ENCODE data around the gene PPP3R1. TPM values are rescaled to one million over a fixed set of nuclear protein-coding genes. Genes with fewer than 3 reads are reported as not detected.
A peak's percentile ranks its signal among the peaks of the same experiment; 100 is the strongest.

The PPP3R1 gene
- polyA plus RNA-seq, 1 donor (not counting 4 experiments of a cell fraction or from before 2014, with no cell fraction given) = 21.6 TPM

DNA sequence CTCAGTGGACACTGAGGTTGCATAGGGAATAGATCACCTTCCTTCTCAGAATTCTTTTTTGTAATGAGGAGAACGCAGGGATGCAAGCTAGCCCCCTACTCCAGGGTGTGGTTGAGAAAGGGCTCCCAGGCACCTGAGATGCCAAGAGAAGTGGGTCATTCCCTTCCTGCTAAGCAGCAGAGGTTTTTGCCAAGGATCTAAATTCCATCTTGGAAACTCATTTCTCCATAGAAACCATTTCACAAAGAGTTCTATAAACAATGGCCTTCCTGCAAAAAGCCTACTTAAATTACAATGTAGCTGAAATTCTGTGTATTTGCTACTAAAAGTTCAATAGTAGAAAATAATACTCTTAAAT, 3.7 kb upstream of the PPP3R1 start:
- no peaks in the 10 kb centered on the region for H3K9me1 ChIP-seq (ENCODE audit: control insufficient read depth, extremely low read depth, insufficient read depth, low read length)
- no peaks in the 10 kb centered on the region for H4K20me1 ChIP-seq (ENCODE audit: control insufficient read depth, extremely low read depth, insufficient read depth, low read length)
- DNase-seq (ENCODE audit: low read depth, low spot score) (no peak), FAIRE-seq (peak; percentile 57)
- no peak overlapping the region for H3K4me3 ChIP-seq (ENCODE audit: control insufficient read depth in 2 of 3, extremely low read depth in 1 of 3, insufficient read depth in 2 of 3, low read depth in 1 of 3, low read length in 3 of 3)
- no peak overlapping the region for H3K9ac ChIP-seq (ENCODE audit: control insufficient read depth, extremely low read depth, insufficient read depth, low read length)
- dilution Hi-C loops (cut with MboI; ENCODE audit: extremely low pct_ligation_motif_present, low sequenced_read_pairs) = no loop called here
- peak overlapping the region; percentile 68 for H3K4me2 ChIP-seq (ENCODE audit: control insufficient read depth, extremely low read depth, insufficient read depth, low read depth, low read length)
- peaks cover 13% of the 10 kb centered on the region for H3K79me2 ChIP-seq (ENCODE audit: control insufficient read depth, insufficient read depth, low read length)
- no peaks in the 10 kb centered on the region for H3K27me3 ChIP-seq (ENCODE audit: control insufficient read depth, extremely low read depth, insufficient read depth, low read length)
- no peak for TF ChIP-seq CTCF (optimal IDR thresholded peaks at IDR 0.05 in 1 of 3, IDR thresholded peaks at IDR 0.05 in 1 of 3, conservative IDR thresholded peaks at IDR 0.05 in 1 of 3; ENCODE audit: extremely low read depth in 1 of 3, insufficient read depth in 2 of 3, low read length in 3 of 3)
- TF ChIP-seq EZH2 (IDR thresholded peaks at IDR 0.05; ENCODE audit: low read length) = no peak
- H3K4me1 ChIP-seq (ENCODE audit: control insufficient read depth, extremely low read depth, insufficient read depth, low read length) = peaks cover 12% of the 10 kb centered on the region
- H3K9me3 ChIP-seq (ENCODE audit: control insufficient read depth, low read depth, low read length) = no peaks in the 10 kb centered on the region
- H2AFZ ChIP-seq (ENCODE audit: control insufficient read depth, low read length) = peak overlapping the region; percentile 64
- peak overlapping the region; percentile 45 for H3K27ac ChIP-seq (ENCODE audit: control insufficient read depth, insufficient read depth, low read length)
- H3K36me3 ChIP-seq (ENCODE audit: control insufficient read depth in 2 of 2, extremely low read depth in 1 of 2, insufficient read depth in 2 of 2, low read length in 2 of 2) = no peaks in the 10 kb centered on the region

DNA sequence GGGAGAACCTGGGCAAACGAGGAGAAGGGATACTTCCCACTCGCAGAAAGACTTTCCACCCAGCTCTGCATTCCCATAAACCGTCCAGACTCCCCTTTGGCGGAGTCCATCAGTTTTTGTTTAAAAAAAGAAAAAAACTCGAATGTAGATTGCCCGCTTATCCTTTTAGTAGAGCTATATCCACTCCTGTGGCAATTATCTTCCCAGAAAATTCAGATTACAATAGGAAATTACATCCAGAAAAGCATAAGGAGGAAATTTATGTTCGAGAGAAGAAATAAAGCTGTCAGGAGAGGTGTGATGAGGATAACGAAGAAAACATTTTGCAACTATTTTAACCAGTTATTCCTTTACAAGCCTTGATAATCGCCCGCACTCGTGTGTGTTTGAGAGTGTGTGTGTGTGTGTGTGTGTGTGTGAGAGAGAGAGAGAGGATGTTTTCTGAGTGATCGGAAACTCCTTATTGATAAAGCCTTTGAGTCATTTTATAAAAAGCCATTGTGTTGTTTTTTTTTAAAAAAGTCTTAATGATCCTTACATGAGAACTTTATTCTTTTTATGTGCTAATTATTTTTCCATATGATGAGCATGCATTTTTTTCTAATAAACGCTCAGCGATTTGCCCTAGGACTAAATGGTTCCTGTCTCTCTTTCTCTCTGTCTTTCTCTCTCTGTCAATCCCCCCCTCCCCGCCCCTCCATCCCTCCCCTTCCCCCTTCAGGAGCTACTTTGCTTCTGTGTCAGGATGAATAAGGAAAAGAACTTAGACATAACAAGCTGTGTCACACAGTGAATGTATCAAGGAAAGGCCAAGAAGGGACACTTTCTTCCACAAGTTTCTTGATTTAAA, 1.1 kb upstream of the PPP3R1 start:
- dilution Hi-C loops (cut with MboI; ENCODE audit: extremely low pct_ligation_motif_present, low sequenced_read_pairs) = no loop called here
- no peaks in the 10 kb centered on the region for H3K9me1 ChIP-seq (ENCODE audit: control insufficient read depth, extremely low read depth, insufficient read depth, low read length)
- peak overlapping the region; percentile 98 for H3K9ac ChIP-seq (ENCODE audit: control insufficient read depth, extremely low read depth, insufficient read depth, low read length)
- peaks cover 39% of the 10 kb centered on the region for H3K79me2 ChIP-seq (ENCODE audit: control insufficient read depth, insufficient read depth, low read length)
- H3K27me3 ChIP-seq (ENCODE audit: control insufficient read depth, extremely low read depth, insufficient read depth, low read length) = no peaks in the 10 kb centered on the region
- H2AFZ ChIP-seq (ENCODE audit: control insufficient read depth, low read length) = peak overlapping the region; percentile 92
- H4K20me1 ChIP-seq (ENCODE audit: control insufficient read depth, extremely low read depth, insufficient read depth, low read length) = peaks cover 13% of the 10 kb centered on the region
- H3K36me3 ChIP-seq (ENCODE audit: control insufficient read depth in 2 of 2, extremely low read depth in 1 of 2, insufficient read depth in 2 of 2, low read length in 2 of 2) = no peaks in the 10 kb centered on the region
- FAIRE-seq = no peak
- TF ChIP-seq CTCF (optimal IDR thresholded peaks at IDR 0.05 in 1 of 3, IDR thresholded peaks at IDR 0.05 in 1 of 3, conservative IDR thresholded peaks at IDR 0.05 in 1 of 3; ENCODE audit: extremely low read depth in 1 of 3, insufficient read depth in 2 of 3, low read length in 3 of 3) (no peak), EZH2 (IDR thresholded peaks at IDR 0.05; ENCODE audit: low read length) (no peak)
- H3K4me1 ChIP-seq (ENCODE audit: control insufficient read depth, extremely low read depth, insufficient read depth, low read length) = peaks cover 30% of the 10 kb centered on the region
- peak overlapping the region; percentile 93 for H3K4me2 ChIP-seq (ENCODE audit: control insufficient read depth, extremely low read depth, insufficient read depth, low read depth, low read length)
- H3K27ac ChIP-seq (ENCODE audit: control insufficient read depth, insufficient read depth, low read length) = peak overlapping the region; percentile 97
- H3K9me3 ChIP-seq (ENCODE audit: control insufficient read depth, low read depth, low read length) = no peaks in the 10 kb centered on the region
- DNase-seq (ENCODE audit: low read depth, low spot score) = no peak
- peak overlapping the region; percentile 73 to 99 (median 97) for H3K4me3 ChIP-seq (ENCODE audit: control insufficient read depth in 2 of 3, extremely low read depth in 1 of 3, insufficient read depth in 2 of 3, low read depth in 1 of 3, low read length in 3 of 3)

Data from keratinocyte (primary cell).